Measurements from ENCODE around the gene ANAPC2.

ANAPC2 gene

GRCh38 chr9:137200311-137201204, 12.2 kb upstream of the ANAPC2 start, which contains the start of gene TPRN:
Gene TPRN (minus strand): TSS chr9:137200741. CDS start chr9:137200711, 30 bp downstream.
- no peak for TF ChIP-seq CTCF (IDR thresholded peaks at IDR 0.05; ENCODE audit: insufficient read depth, low read depth, low read length, missing control alignments)
- H3K4me3 ChIP-seq (ENCODE audit: low read length): peak within 1 kb of the TSS; percentile 64
- peak; percentile 99 for DNase-seq (ENCODE audit: low read depth)

- no peak for DNase-seq (ENCODE audit: low read depth)
- no peak for TF ChIP-seq CTCF (IDR thresholded peaks at IDR 0.05; ENCODE audit: insufficient read depth, low read depth, low read length, missing control alignments)
- H3K4me3 ChIP-seq (ENCODE audit: low read length): peak overlapping the region; percentile 26
Measured at GRCh38 chr9:137199411-137200121, 11.2 kb upstream of the ANAPC2 start.

- no peak for DNase-seq (ENCODE audit: low read depth)
- H3K4me3 ChIP-seq (ENCODE audit: low read length): peak overlapping the region; percentile 7
- TF ChIP-seq CTCF (IDR thresholded peaks at IDR 0.05; ENCODE audit: insufficient read depth, low read depth, low read length, missing control alignments): no peak
Measured at GRCh38 chr9:137198902-137199283, 10.5 kb upstream of the ANAPC2 start.

- peak overlapping the region; percentile 11 for H3K4me3 ChIP-seq (ENCODE audit: low read length)
- TF ChIP-seq CTCF (IDR thresholded peaks at IDR 0.05; ENCODE audit: insufficient read depth, low read depth, low read length, missing control alignments): no peak
- no peak for DNase-seq (ENCODE audit: low read depth)
Measured at GRCh38 chr9:137198051-137198901, 9.9 kb upstream of the ANAPC2 start.

GRCh38 chr9:137195525-137196220, 7.3 kb upstream of the ANAPC2 start:
- DNase-seq (ENCODE audit: low read depth): peak; percentile 30
- TF ChIP-seq CTCF (IDR thresholded peaks at IDR 0.05; ENCODE audit: insufficient read depth, low read depth, low read length, missing control alignments): no peak
- no peak overlapping the region for H3K4me3 ChIP-seq (ENCODE audit: low read length)

GRCh38 chr9:137194909-137195308, 6.5 kb upstream of the ANAPC2 start:
- TF ChIP-seq CTCF (IDR thresholded peaks at IDR 0.05; ENCODE audit: insufficient read depth, low read depth, low read length, missing control alignments): no peak
- no peak overlapping the region for H3K4me3 ChIP-seq (ENCODE audit: low read length)
- peak; percentile 33 for DNase-seq (ENCODE audit: low read depth)
